GM18907 (cell line): Measurements from ENCODE around the gene CCDC87.
"Not testable (repeated sequence)": the region's sequence is repeated elsewhere in the genome, so short reads cannot be mapped to it uniquely, and the experiment has no call there.

Experiments used
- ATAC-seq: cut with Tn5 transposase; IDR thresholded peaks from one replicate; pipeline ENCODE4 v1.9.1; 2021; ENCODE audit warnings: mild to moderate bottlenecking, moderate library complexity; ENCODE audit not compliant: unreplicated experiment

CCDC87 gene

GRCh38 chr11:66592457-66593302 lies at the start of gene CCDC87, which contains the start of gene CCS:
CCDC87 (minus strand) TSS chr11:66593063; CDS start chr11:66593015, 48 bp downstream.
CCS (plus strand) TSS chr11:66593185; CDS start chr11:66593262, 77 bp downstream.
- ATAC-seq = peak; percentile 81

- ATAC-seq = no peak
Observed at GRCh38 chr11:66641834-66642233, 49.0 kb upstream of the CCDC87 start.

GRCh38 chr11:66639814-66640340 lies 47.0 kb upstream of the CCDC87 start:
- not testable (repeated sequence) for ATAC-seq

DNA sequence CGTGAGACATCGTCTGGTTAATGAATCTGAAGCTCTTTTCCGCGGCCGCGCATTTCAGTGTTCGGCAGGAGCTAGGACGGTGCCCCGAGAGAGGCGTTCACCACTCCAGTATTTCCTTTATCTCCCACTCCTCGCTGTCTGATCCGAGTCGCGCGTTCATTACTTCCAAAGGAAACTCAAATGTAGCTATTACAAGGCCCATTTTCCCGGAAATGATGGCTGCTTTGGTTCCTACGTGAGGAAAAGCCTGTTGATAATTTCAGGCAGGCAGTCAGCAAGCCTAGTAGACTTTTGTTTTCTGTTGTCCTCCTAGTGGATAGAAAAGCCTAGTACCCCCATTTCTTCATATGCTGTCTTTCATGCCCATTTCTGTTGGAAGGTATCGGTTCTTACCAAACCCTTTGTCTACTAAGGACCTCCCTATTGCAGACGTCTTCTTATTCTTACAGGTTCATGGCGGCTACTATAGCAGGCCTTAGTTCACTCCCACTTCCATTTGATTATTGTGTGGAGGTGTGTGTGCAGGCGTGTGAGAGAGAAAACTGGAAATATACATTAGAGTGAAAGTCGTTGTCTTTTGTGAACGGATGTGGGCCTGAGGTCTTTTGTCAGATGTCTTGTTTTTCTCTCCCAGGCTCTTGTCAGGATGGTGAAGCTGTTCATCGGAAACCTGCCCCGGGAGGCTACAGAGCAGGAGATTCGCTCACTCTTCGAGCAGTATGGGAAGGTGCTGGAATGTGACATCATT lies 46.4 kb upstream of the CCDC87 start:
- ATAC-seq = no peak

DNA sequence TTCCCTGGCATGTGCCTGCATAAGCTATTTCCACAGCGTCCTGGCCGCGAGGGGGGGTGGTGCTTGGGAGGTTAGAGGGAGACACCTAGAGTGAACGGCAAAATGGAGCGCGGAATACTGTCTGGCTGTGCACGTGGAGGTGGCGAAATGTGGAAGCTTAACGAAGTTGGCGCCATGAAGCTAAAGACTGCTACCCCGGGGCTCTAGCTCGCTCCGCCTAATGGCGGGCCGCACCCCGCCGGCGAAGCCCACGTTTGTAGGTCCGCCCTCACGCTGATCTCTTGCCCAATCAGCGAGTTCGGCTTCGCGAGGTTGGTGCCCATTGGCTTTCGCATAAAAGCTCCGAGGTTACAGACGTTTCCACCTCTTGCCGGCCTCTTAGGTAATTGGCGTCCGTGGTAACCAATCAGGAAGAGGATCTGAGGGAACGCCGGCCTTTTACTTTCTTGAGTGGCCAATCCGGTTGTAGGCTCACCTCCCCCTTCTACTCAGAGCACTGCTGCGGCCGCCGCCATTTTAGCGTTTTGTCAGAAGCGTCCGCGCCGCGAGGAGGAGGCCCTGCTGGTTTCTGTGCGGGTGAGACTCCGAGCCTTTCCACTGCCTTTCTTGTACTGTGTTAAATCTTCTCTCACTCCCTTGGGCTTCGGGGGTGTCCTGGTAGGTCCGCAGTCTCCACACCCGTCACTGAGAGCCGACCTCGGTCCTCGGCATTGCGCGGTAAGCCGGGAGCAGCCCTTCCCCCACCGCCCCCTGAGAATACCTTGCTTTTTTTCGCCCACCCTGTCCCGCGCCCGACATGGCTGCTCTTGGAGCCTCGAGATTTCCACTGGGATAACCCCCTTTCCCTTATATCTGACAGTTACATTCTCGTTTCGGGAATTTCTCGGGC lies 45.6 kb upstream of the CCDC87 start, which contains the start of gene RBM4:
Gene RBM4, plus strand, starts transcription at position 527 of the 889 bp plus-strand sequence. CDS start 1,009 bp downstream, outside the sequence.
- ATAC-seq = peak; percentile 95

DNA sequence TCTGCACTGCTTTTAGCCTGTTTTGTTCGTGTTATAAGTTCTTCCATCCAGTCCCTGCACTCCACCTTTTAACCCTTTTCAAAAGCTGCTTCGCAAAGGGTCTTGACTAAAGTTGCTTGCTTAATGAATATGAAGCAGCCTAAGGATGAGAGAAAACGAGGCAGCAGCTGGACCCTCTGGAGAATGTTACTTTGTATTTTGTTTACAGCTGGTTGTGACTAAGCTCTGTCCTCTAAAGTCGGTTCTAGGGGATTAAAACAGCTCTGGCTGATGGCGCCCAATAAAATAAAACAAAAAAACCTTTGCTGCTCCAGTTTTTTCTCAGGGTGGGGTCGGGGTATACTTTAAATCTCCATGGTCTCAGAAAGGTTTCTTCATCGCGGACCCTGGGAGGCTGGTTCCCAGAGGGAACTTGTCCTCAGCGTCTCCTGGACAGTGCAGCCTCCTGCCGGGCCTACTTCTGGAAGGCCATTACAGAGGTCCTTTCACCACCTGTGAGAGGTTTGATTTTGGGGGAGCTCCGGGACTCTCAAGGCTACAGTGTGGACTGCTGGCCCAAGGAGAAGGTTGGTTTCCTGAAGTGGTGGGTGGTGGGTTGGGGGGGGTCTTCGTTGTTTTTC lies 44.8 kb upstream of the CCDC87 start:
- no peak for ATAC-seq

GRCh38 chr11:66636411-66636810 lies 43.5 kb upstream of the CCDC87 start:
- no peak for ATAC-seq

GRCh38 chr11:66632952-66633351 lies 40.1 kb upstream of the CCDC87 start:
- no peak for ATAC-seq

DNA sequence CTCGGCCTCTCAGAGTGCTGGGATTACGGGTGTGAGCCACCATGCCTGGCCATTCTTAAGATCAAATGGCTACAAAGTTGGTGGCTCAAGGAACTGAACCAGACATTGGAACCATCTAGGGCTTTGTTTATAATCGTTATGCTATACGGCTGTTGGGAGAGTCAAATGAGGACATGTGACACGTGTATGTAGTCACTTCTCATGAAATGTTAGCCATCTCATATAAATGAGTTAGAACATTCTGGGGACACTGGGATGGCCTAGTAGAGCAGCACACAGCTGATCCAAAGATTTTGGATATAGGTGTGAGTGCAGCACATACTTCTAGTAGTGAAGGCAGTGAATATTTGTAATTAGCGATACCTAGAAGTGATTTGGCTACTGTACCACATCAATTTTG lies 39.0 kb upstream of the CCDC87 start:
- ATAC-seq = no peak

DNA sequence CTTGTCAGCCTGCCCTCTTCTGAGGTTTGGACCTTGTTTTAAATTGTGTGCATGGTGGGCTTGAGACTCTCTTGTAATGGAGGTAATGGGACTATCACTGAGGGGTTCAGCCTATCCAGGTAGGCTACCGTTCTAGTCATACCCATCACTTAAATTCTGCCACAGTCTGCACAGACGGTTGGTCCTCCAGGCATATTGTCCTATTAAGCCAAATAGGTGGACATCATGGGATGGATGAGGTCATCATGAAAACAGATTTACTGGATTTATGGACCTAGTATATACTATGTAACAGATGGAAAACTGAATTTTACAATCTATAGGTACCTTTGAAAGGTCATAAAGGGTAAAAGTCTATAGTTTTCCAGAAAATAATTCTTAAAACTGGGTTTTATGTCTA lies 36.5 kb upstream of the CCDC87 start:
- no peak for ATAC-seq

DNA sequence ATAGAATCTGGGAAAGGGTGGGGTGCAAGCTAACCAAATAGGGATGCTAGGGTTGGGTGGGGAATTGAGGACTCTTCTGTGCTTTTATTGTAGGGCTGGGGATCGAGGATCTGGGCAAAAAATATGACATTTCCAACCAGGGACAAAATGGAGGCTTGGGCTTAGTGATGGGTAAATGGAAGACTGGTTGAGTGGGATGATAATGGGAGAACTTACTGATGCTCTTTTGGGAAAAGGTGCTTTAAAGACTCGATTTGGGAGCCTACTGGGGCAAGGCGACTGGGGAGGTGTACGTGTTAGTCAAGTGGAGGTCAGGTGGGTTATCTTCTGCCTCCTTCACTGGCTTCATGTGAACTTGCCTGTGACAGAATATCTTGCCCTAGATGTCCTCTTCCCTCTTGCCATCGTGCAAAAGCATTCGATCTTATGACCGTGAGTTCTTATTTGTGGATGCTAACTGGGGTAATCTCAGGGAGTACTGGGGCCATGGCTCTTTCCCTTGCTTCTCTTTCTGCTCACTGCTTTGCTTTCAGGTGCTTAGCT lies 35.3 kb upstream of the CCDC87 start:
- ATAC-seq = no peak

GRCh38 chr11:66626926-66627325 lies 34.1 kb upstream of the CCDC87 start:
- no peak for ATAC-seq

DNA sequence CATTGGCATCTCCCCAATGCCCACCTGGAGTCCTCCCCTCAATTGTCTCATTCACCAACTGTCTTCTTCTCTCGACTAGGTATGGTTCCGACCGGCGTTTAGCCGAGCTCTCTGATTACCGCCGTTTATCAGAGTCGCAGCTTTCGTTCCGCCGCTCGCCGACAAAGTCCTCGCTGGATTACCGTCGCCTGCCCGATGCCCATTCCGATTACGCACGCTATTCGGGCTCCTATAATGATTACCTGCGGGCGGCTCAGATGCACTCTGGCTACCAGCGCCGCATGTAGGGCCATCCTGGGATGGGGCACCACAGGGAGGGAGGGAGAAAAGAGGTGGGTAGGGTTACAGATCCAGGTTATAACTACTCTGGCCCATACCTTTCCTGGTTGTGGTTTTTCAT lies 33.5 kb upstream of the CCDC87 start:
- ATAC-seq = no peak

GRCh38 chr11:66625752-66626149 lies 32.9 kb upstream of the CCDC87 start:
- ATAC-seq = no peak

- ATAC-seq = no peak
Observed at GRCh38 chr11:66625041-66625751, 32.3 kb upstream of the CCDC87 start.

- ATAC-seq = no peak
Observed at GRCh38 chr11:66624450-66624849, 31.6 kb upstream of the CCDC87 start.

DNA sequence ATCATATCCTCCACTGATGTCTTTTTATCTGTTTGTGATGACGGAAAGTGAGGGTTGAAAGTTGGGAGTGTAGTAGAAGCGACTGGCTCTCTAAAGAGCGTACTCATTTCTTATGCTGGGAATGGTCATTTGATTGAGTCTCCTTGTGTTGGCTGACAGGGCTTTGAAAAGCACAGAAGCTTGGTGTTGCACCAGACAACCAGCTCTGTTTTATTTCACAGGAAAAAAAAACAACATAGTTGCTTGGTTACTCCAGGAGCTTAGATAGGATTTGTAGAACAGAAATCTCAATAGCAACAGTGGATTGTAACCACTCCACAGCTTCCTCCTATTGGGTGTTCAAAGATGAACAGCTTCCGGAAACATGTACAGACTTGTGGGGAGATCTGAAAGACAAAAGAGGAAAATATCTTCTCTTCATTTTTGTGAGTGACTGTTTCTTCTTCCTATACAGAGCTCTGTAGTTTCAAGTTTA lies 26.3 kb upstream of the CCDC87 start:
- ATAC-seq = no peak

GRCh38 chr11:66617155-66617834 lies 24.4 kb upstream of the CCDC87 start:
- ATAC-seq = peak; percentile 18
